PC-9 (cell line): ENCODE results near the gene TMTC4. TPM values are rescaled to one million over a fixed set of nuclear protein-coding genes. Genes with fewer than 3 reads are reported as not detected.

Experiments
- BruUV-seq: library from RNA; stranded (reverse); fragments of 400-500 nt; replicated peaks from 2 replicates; lab custom pipeline; 2021; lab: Mats Ljungman, UMichigan
- CTCF ChIA-PET: fragments of 300-600 bp; sonication (Branson Sonifier 250); formaldehyde crosslinking; loops from one replicate; lab custom pipeline; 2022; ENCODE audit warnings: antibody characterized with exemption; lab: Charles Lee
- POLR2A ChIA-PET: fragments of 300-600 bp; sonication (Branson Sonifier 250); formaldehyde crosslinking; loops from one replicate; lab custom pipeline; 2022; ENCODE audit warnings: antibody characterized with exemption; ENCODE audit not compliant: unreplicated experiment; lab: Charles Lee
- DNase-seq, 2 experiments: peaks; one replicate each; pipeline versions ENCODE4 v3.0.0 to v3.0.0-alpha.2; 2015 to 2022; ENCODE audit warnings: mixed read lengths in 1 of 2
- H2AFZ ChIP-seq: fragments of 200-600 bp; sonication (generic); 2 replicates; pipeline ENCODE4 v1.8.1; 2017; ENCODE audit warnings: antibody characterized with exemption
- H3F3A ChIP-seq: fragments of 200-600 bp; sonication (generic); 2 replicates; pipeline ENCODE4 v1.8.1; 2017; ENCODE audit warnings: antibody characterized with exemption, mild to moderate bottlenecking, low read depth; ENCODE audit not compliant: insufficient read depth
- H3K27ac ChIP-seq: fragments of 200-600 bp; sonication (generic); 2 replicates; pipeline ENCODE4 v1.6.1; 2016; ENCODE audit warnings: mixed run types
- H3K27me3 ChIP-seq: fragments of 200-600 bp; sonication (generic); 2 replicates; pipeline ENCODE4 v1.6.1; 2016; ENCODE audit warnings: low read depth, mixed run types; ENCODE audit not compliant: insufficient read depth
- H3K36me3 ChIP-seq: fragments of 200-600 bp; sonication (generic); 2 replicates; pipeline ENCODE4 v1.6.1; 2016; ENCODE audit warnings: low read depth, mixed run types
- H3K4me1 ChIP-seq: fragments of 200-600 bp; sonication (generic); replicated peaks from 2 replicates; pipeline ENCODE4 v1.6.1; 2016; ENCODE audit warnings: mixed run types; ENCODE audit not compliant: insufficient read depth
- H3K4me2 ChIP-seq: fragments of 200-600 bp; sonication (generic); 2 replicates; pipeline ENCODE4 v1.6.1; 2017; ENCODE audit warnings: mixed run types
- H3K4me3 ChIP-seq: fragments of 200-600 bp; sonication (generic); 2 replicates; pipeline ENCODE4 v1.6.1; 2016; ENCODE audit warnings: mixed run types
- H3K79me2 ChIP-seq: fragments of 200-600 bp; sonication (generic); 2 replicates; pipeline ENCODE4 v1.6.1; 2017; ENCODE audit warnings: low read depth, mixed run types
- H3K9me2 ChIP-seq: fragments of 200-600 bp; sonication (generic); 2 replicates; pipeline ENCODE4 v1.8.1; 2017; ENCODE audit warnings: mild to moderate bottlenecking; ENCODE audit not compliant: insufficient read depth
- H3K9me3 ChIP-seq: fragments of 200-600 bp; sonication (generic); 2 replicates; pipeline ENCODE4 v1.8.1; 2016; ENCODE audit warnings: low read depth; ENCODE audit not compliant: insufficient read depth
- H4K20me1 ChIP-seq: fragments of 200-600 bp; sonication (generic); 2 replicates; pipeline ENCODE4 v1.8.1; 2017; ENCODE audit not compliant: insufficient read depth
- CTCF ChIP-seq: fragments of 200-600 bp; sonication (generic); conservative IDR thresholded peaks from 2 replicates; pipeline ENCODE4 v1.6.1; 2017; ENCODE audit warnings: mixed run types, antibody characterized with exemption, mild to moderate bottlenecking, moderate library complexity
- EZH2 ChIP-seq: fragments of 200-600 bp; sonication (generic); IDR thresholded peaks from 2 replicates; pipeline ENCODE4 v1.8.0; 2017; ENCODE audit warnings: antibody characterized with exemption, low read depth
- intact Hi-C: fragments of 100-400 bp; cut with micrococcal nuclease; formaldehyde crosslinking; loops from one replicate; pipeline ENCODE4 v1.10.0; 2022; ENCODE audit not compliant: unreplicated experiment
- total RNA-seq: library from RNA; stranded (reverse); gene quantifications from 2 replicates; pipeline ENCODE4 v1.2.3, GENCODE V29; 2021

TMTC4 gene
- total RNA-seq, 1 experiment from 2014 or later: 16.2 TPM

- no peak overlapping the region for H3K4me3 ChIP-seq
- H3K27ac ChIP-seq: no peak overlapping the region
- no peaks in the 10 kb centered on the region for H3K9me2 ChIP-seq
- CTCF ChIA-PET: no interaction called here
- DNase-seq: no peak
- H3K4me2 ChIP-seq: no peak overlapping the region
- no peaks in the 10 kb centered on the region for H3K4me1 ChIP-seq
- H4K20me1 ChIP-seq: peaks cover under 1% of the 10 kb centered on the region; the same call in 1 of the 2 replicates
- no TSS peak for BruUV-seq
- POLR2A ChIA-PET: no interaction called here
- H2AFZ ChIP-seq: no peak overlapping the region
- no peaks in the 10 kb centered on the region for H3K9me3 ChIP-seq
- H3F3A ChIP-seq: no peaks in the 10 kb centered on the region
- TF ChIP-seq CTCF: no peak
- no peak for TF ChIP-seq EZH2
- H3K27me3 ChIP-seq: no peaks in the 10 kb centered on the region
- peaks cover 17% of the 10 kb centered on the region for H3K79me2 ChIP-seq
- intact Hi-C loops: no loop called here
- 0 out of 2 replicates have a peak, but pooled peaks cover 3% of the 10 kb centered on the region for H3K36me3 ChIP-seq
Measured at GRCh38 chr13:100667894-100668293, 6.7 kb downstream of the TMTC4 start.

- ChIA-PET CTCF (no interaction called here), POLR2A (no interaction called here)
- Histone ChIP-seq H3K27ac (no peak overlapping the region), H3K9me3 (no peaks in the 10 kb centered on the region), H2AFZ (no peak overlapping the region), H3K4me2 (no peak overlapping the region), H4K20me1 (no peaks in the 10 kb centered on the region), H3K9me2 (no peaks in the 10 kb centered on the region), H3K36me3 (0 out of 2 replicates have a peak, but pooled peaks cover 3% of the 10 kb centered on the region), H3K27me3 (no peaks in the 10 kb centered on the region), H3F3A (no peaks in the 10 kb centered on the region), H3K4me1 (no peaks in the 10 kb centered on the region), H3K79me2 (peaks cover 1% of the 10 kb centered on the region; the same call in 1 of the 2 replicates), H3K4me3 (no peak overlapping the region)
- BruUV-seq: no TSS peak
- no peak for DNase-seq
- intact Hi-C loops: no loop called here
- no peak for TF ChIP-seq EZH2
- no peak for TF ChIP-seq CTCF
Measured at GRCh38 chr13:100666124-100666523, 8.5 kb downstream of the TMTC4 start.

GRCh38 chr13:100665403-100665802 lies 9.2 kb downstream of the TMTC4 start:
- DNase-seq: no peak
- no peak overlapping the region for H2AFZ ChIP-seq
- H3K9me2 ChIP-seq: no peaks in the 10 kb centered on the region
- H4K20me1 ChIP-seq: no peaks in the 10 kb centered on the region
- H3K36me3 ChIP-seq: 0 out of 2 replicates have a peak, but pooled peaks cover 3% of the 10 kb centered on the region
- CTCF ChIA-PET: no interaction called here
- H3K4me3 ChIP-seq: no peak overlapping the region
- no peaks in the 10 kb centered on the region for H3K27me3 ChIP-seq
- no peaks in the 10 kb centered on the region for H3K4me1 ChIP-seq
- H3K9me3 ChIP-seq: no peaks in the 10 kb centered on the region
- TF ChIP-seq CTCF (no peak), EZH2 (no peak)
- POLR2A ChIA-PET: no interaction called here
- no peaks in the 10 kb centered on the region for H3F3A ChIP-seq
- no TSS peak for BruUV-seq
- no peak overlapping the region for H3K4me2 ChIP-seq
- H3K79me2 ChIP-seq: no peaks in the 10 kb centered on the region
- no peak overlapping the region for H3K27ac ChIP-seq
- intact Hi-C loops: no loop called here
